H1 (cell line): ENCODE measurements around the gene CLRN1. TPM values are rescaled to one million over a fixed set of nuclear protein-coding genes. Genes with fewer than 3 reads are reported as not detected.
"Not testable (repeated sequence)": the region's sequence is repeated elsewhere in the genome, so short reads cannot be mapped to it uniquely, and the experiment has no call there.

Experiments
- CTCF ChIA-PET: fragments of 300-600 bp; sonication (Branson Sonifier 250); formaldehyde crosslinking; loops from one replicate; lab custom pipeline; 2021; ENCODE audit not compliant: partially characterized antibody; lab: Charles Lee
- POLR2A ChIA-PET: fragments of 300-600 bp; sonication (Branson Sonifier 250); formaldehyde crosslinking; loops from one replicate; lab custom pipeline; 2021; ENCODE audit warnings: inconsistent platforms; ENCODE audit not compliant: partially characterized antibody; lab: Charles Lee
- DNase-seq, 2 experiments: peaks; one replicate each; pipeline versions ENCODE4 v3.0.0 to v3.0.0-alpha.2; 2010 to 2022; ENCODE audit warnings: low spot score in 2 of 2, low read depth in 1 of 2, mixed read lengths in 1 of 2
- FAIRE-seq: peaks from 2 replicates; lab custom pipeline; 2011; peaks lifted over from hg19 to GRCh38; lab: Jason Lieb, UNC
- H2AFZ ChIP-seq: 2 replicates; pipeline ENCODE4 v1.8.1; 2012; ENCODE audit warnings: low read length, inconsistent platforms
- H2AK5ac ChIP-seq: 2 replicates; pipeline ENCODE4 v1.6.1; 2013; ENCODE audit warnings: low read depth, low read length
- H2BK120ac ChIP-seq: replicated peaks from 2 replicates; pipeline ENCODE3; 2013; ENCODE audit warnings: low read depth, low read length, inconsistent platforms
- H2BK12ac ChIP-seq: 2 replicates; pipeline ENCODE4 v1.6.1; 2013; ENCODE audit warnings: low read depth, low read length
- H2BK15ac ChIP-seq: 2 replicates; pipeline ENCODE4 v1.6.1; 2013; ENCODE audit warnings: low read length
- H2BK20ac ChIP-seq: 2 replicates; pipeline ENCODE4 v1.6.1; 2013; ENCODE audit warnings: low read length
- H2BK5ac ChIP-seq: 2 replicates; pipeline ENCODE4 v1.6.1; 2013; ENCODE audit warnings: low read depth, low read length
- H3K14ac ChIP-seq: 2 replicates; pipeline ENCODE4 v1.6.1; 2013; ENCODE audit warnings: inconsistent platforms; ENCODE audit not compliant: insufficient read length
- H3K18ac ChIP-seq: 2 replicates; pipeline ENCODE4 v1.6.1; 2013; ENCODE audit warnings: low read length; ENCODE audit errors: extremely low read depth
- H3K23ac ChIP-seq: 2 replicates; pipeline ENCODE4 v1.6.1; 2013; ENCODE audit warnings: inconsistent platforms; ENCODE audit not compliant: insufficient read length
- H3K23me2 ChIP-seq: 2 replicates; pipeline ENCODE4 v1.6.1; 2013; ENCODE audit warnings: low read depth, low read length
- H3K27ac ChIP-seq: 2 replicates; pipeline ENCODE4 v1.6.1; 2011; ENCODE audit warnings: low read depth, low read length, inconsistent platforms
- H3K27me3 ChIP-seq, 4 experiments: replicated peaks in 1 of 4; 1 replicate in 1 of 4; 2 replicates in 3 of 4; pipeline versions ENCODE4 v1.6.1 to v1.8.1; 2011 to 2013; ENCODE audit warnings: low read length in 3 of 4, mild to moderate bottlenecking in 3 of 4, inconsistent platforms in 2 of 4, mixed read lengths in 2 of 4, moderate library complexity in 1 of 4; ENCODE audit not compliant: control insufficient read depth in 3 of 4, insufficient read depth in 3 of 4; ENCODE audit errors: extremely low read depth in 1 of 4
- H3K36me3 ChIP-seq, 4 experiments: 2 replicates each; pipeline versions ENCODE4 v1.6.1 to v1.8.1; 2011 to 2013; ENCODE audit warnings: mild to moderate bottlenecking in 4 of 4, low read length in 3 of 4, moderate library complexity in 2 of 4, control low read depth in 1 of 4, inconsistent platforms in 1 of 4; ENCODE audit not compliant: insufficient read depth in 4 of 4, control insufficient read depth in 2 of 4
- H3K4ac ChIP-seq: replicated peaks from 2 replicates; pipeline ENCODE3; 2013; ENCODE audit warnings: low read length, low read depth, mixed read lengths, inconsistent platforms; ENCODE audit not compliant: insufficient read length
- H3K4me1 ChIP-seq, 4 experiments: replicated peaks in 1 of 4; 1 replicate in 1 of 4; 2 replicates in 3 of 4; pipeline versions ENCODE4 v1.6.1 to v1.8.1; 2011 to 2013; ENCODE audit warnings: low read length in 3 of 4, inconsistent platforms in 2 of 4, mixed read lengths in 1 of 4; ENCODE audit not compliant: insufficient read depth in 4 of 4, control insufficient read depth in 3 of 4
- H3K4me2 ChIP-seq, 2 experiments: 2 replicates each; pipeline versions ENCODE4 v1.6.1 to v1.8.1; 2011 to 2013; ENCODE audit warnings: low read depth in 2 of 2, low read length in 2 of 2, control low read depth in 1 of 2, inconsistent platforms in 1 of 2, mild to moderate bottlenecking in 1 of 2; ENCODE audit not compliant: insufficient read depth in 1 of 2
- H3K4me3 ChIP-seq, 4 experiments: fragments of 200-600, 300-600 bp in 1 of 4; sonication (generic), shearing (Covaris generic), sonication (Bioruptor Twin) in 1 of 4; 2 replicates each; pipeline versions ENCODE4 v1.5.1 to v1.8.1; 2011 to 2016; ENCODE audit warnings: low read length in 4 of 4, low read depth in 3 of 4, control low read depth in 2 of 4, inconsistent platforms in 2 of 4, mild to moderate bottlenecking in 2 of 4, mixed read lengths in 1 of 4, moderate library complexity in 1 of 4; ENCODE audit not compliant: insufficient read depth in 2 of 4; ENCODE audit errors: extremely low read depth in 1 of 4
- H3K56ac ChIP-seq: replicated peaks from 2 replicates; pipeline ENCODE3; 2013; ENCODE audit warnings: low read depth, mild to moderate bottlenecking, mixed read lengths, low read length, inconsistent platforms; ENCODE audit not compliant: insufficient read length
- H3K79me1 ChIP-seq: 2 replicates; pipeline ENCODE4 v1.6.1; 2013; ENCODE audit warnings: low read depth, low read length, control low read depth
- H3K79me2 ChIP-seq, 2 experiments: 2 replicates each; pipeline versions ENCODE4 v1.6.1 to v1.8.1; 2012 to 2013; ENCODE audit warnings: low read length in 2 of 2, mild to moderate bottlenecking in 2 of 2, inconsistent platforms in 1 of 2; ENCODE audit not compliant: insufficient read depth in 2 of 2, control insufficient read depth in 1 of 2
- H3K9ac ChIP-seq, 4 experiments: replicated peaks in 1 of 4; 1 replicate in 1 of 4; 2 replicates in 3 of 4; pipeline versions ENCODE4 v1.6.1 to v1.8.1; 2011 to 2013; ENCODE audit warnings: low read depth in 3 of 4, low read length in 3 of 4, control low read depth in 2 of 4, mild to moderate bottlenecking in 2 of 4, moderate library complexity in 2 of 4, inconsistent platforms in 1 of 4; ENCODE audit errors: extremely low read depth in 1 of 4
- H3K9me3 ChIP-seq, 2 experiments: 2 replicates each; pipeline versions ENCODE4 v1.6.1 to v1.8.1; 2012 to 2013; ENCODE audit warnings: mild to moderate bottlenecking in 2 of 2, moderate library complexity in 2 of 2, control low read depth in 1 of 2, inconsistent platforms in 1 of 2, low read depth in 1 of 2, low read length in 1 of 2, mixed read lengths in 1 of 2; ENCODE audit not compliant: insufficient read depth in 2 of 2
- H4K20me1 ChIP-seq, 2 experiments: replicated peaks in 1 of 2; 2 replicates each; pipeline versions ENCODE3 to v1.8.1; 2011 to 2013; ENCODE audit warnings: inconsistent platforms in 2 of 2, low read length in 2 of 2, mild to moderate bottlenecking in 1 of 2; ENCODE audit not compliant: insufficient read depth in 2 of 2, control insufficient read depth in 1 of 2
- H4K5ac ChIP-seq: 2 replicates; pipeline ENCODE4 v1.6.1; 2013; ENCODE audit warnings: low read length, low read depth, mixed read lengths, inconsistent platforms; ENCODE audit not compliant: insufficient read length
- H4K8ac ChIP-seq: 2 replicates; pipeline ENCODE4 v1.8.0; 2013; ENCODE audit warnings: mild to moderate bottlenecking, moderate library complexity, low read length, inconsistent platforms; ENCODE audit not compliant: insufficient read depth; ENCODE audit errors: extremely low read depth
- H4K91ac ChIP-seq: replicated peaks from 2 replicates; pipeline ENCODE3; 2013; ENCODE audit warnings: low read length, mixed read lengths, inconsistent platforms; ENCODE audit not compliant: insufficient read length
- EP300 ChIP-seq, 2 experiments: IDR thresholded peaks; 1 replicate in 1 of 2; 2 replicates in 1 of 2; pipeline ENCODE4 v1.6.1; 2011 to 2012; ENCODE audit warnings: low read depth in 2 of 2, low read length in 2 of 2, mild to moderate bottlenecking in 2 of 2, borderline replicate concordance in 1 of 2, inconsistent platforms in 1 of 2, moderate library complexity in 1 of 2
- EZH2 ChIP-seq: fragments of 200-600 bp; sonication (generic); IDR thresholded peaks from 2 replicates; pipeline ENCODE4 v1.7.1; 2012; ENCODE audit warnings: low read depth, mild to moderate bottlenecking, moderate library complexity, low read length, inconsistent platforms; ENCODE audit not compliant: severe bottlenecking
- RXRA ChIP-seq: IDR thresholded peaks from 2 replicates; pipeline ENCODE4 v1.6.1; 2011; ENCODE audit warnings: low read depth, mild to moderate bottlenecking, low read length, moderate library complexity; ENCODE audit not compliant: insufficient read depth
- WGBS, 2 experiments: shearing (Covaris generic) in 1 of 2; methylation state at CpG; one replicate each; pipeline versions ENCODE4 v1.1.6 to v1.1.7; 2013 to 2015; ENCODE audit warnings: low lambda C conversion rate in 2 of 2, mixed read lengths in 2 of 2, inconsistent platforms in 1 of 2, low coverage in 1 of 2, missing lambda C conversion rate in 1 of 2; ENCODE audit not compliant: insufficient replicate concordance in 2 of 2, insufficient coverage in 1 of 2, insufficient read length in 1 of 2; ENCODE audit errors: extremely low coverage in 1 of 2, missing lambda C conversion rate in 1 of 2; 5-methylcytosine and 5-hydroxymethylcytosine counted together
- polyA plus RNA-seq, 7 experiments: library from polyadenylated mRNA; depleted of rRNA in 3 of 7; stranded (reverse) in 5 of 7; unstranded in 2 of 7; fragments of >200 nt in 5 of 7; fragments of 200-250 nt in 2 of 7; gene quantifications; 1 replicate in 5 of 7; 2 replicates in 1 of 7; 4 replicates in 1 of 7; pipeline versions ENCODE4 v1.2.1 to v1.2.3, GENCODE V29; 2011 to 2013; ENCODE audit warnings: missing spikeins in 2 of 7, mixed read lengths in 2 of 7
- total RNA-seq: library from RNA; stranded (reverse); fragmentation: NEBNext Ultra II Directional; extraction: Animal tissue kit (Norgen Biotek cat#: 25700); gene quantifications from 2 replicates; pipeline ENCODE4 v1.2.1, GENCODE V29; 2021

CLRN1 gene
- total and polyA plus RNA-seq, 2 of the 8 experiments (the other 6 are each of a cell fraction or from before 2014, with no cell fraction given) = 0.20 to 0.35 TPM

- no peak for TF ChIP-seq EP300 (IDR thresholded peaks at IDR 0.05; ENCODE audit: borderline replicate concordance in 1 of 2, low read depth in 2 of 2, low read length in 2 of 2)
- TF ChIP-seq RXRA = no peak
- TF ChIP-seq EZH2 = no peak
Measured at GRCh38 chr3:150989208-150989607, 16.7 kb upstream of the CLRN1 start (continued).

- H3K4me2 ChIP-seq, FAIRE-seq, H3K36me3 ChIP-seq, H3K9ac ChIP-seq, H2BK5ac ChIP-seq, H2BK15ac ChIP-seq, H3K23ac ChIP-seq, H3K4ac ChIP-seq, H3K27ac ChIP-seq, H3K14ac ChIP-seq, H3K79me1 ChIP-seq, H3K4me1 ChIP-seq, H2AFZ ChIP-seq, DNase-seq, H2AK5ac ChIP-seq, H3K56ac ChIP-seq, H3K4me3 ChIP-seq, H3K18ac ChIP-seq, H2BK12ac ChIP-seq, POLR2A ChIA-PET, H3K79me2 ChIP-seq, H3K27me3 ChIP-seq, H4K20me1 ChIP-seq, H3K9me3 ChIP-seq, H3K23me2 ChIP-seq, H2BK20ac ChIP-seq, CTCF ChIA-PET, H4K8ac ChIP-seq, H4K91ac ChIP-seq, H2BK120ac ChIP-seq, H4K5ac ChIP-seq: not testable (repeated sequence)
- WGBS, 2 experiments = 94% methylated on average over 1 of the region's 1 CpG; no CpG with 5 or more reads in 1 of the 2 experiments
Measured at GRCh38 chr3:150988395-150988794, 15.9 kb upstream of the CLRN1 start.
